GM15510 (cell line): ENCODE data around the gene CACNB4.

Experiments
- POLR2A ChIP-seq: IDR thresholded peaks from 3 replicates; pipeline ENCODE4 v1.6.1; 2011; ENCODE audit warnings: borderline replicate concordance; ENCODE audit not compliant: insufficient read length; ENCODE audit errors: extremely low read depth

Gene CACNB4

DNA sequence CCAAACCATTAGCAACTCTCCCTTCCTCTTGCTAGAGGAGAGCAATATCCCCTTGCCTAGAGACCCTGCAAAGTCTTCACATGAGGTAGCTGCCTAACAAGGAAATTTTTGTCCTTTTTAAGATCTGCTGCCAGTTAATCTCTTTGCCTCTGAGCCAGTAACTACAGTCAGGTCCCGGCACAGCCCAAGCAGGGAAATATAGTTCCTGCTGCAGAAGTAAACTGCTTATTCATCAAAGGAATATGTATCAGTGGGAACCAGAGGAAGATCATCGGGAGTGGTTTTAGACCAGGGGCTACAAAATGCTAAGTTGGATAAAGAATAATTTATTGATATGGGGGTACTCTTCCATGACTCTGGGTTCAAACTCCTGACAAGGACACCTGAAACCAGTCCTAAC lies 30.6 kb downstream of the CACNB4 start:
- TF ChIP-seq POLR2A: no peak

GRCh38 chr2:152067823-152068222 lies 31.0 kb downstream of the CACNB4 start:
- TF ChIP-seq POLR2A: no peak

- TF ChIP-seq POLR2A: no peak
These were observed 32.9 kb downstream of the CACNB4 start for GRCh38 chr2:152065945-152066344.

DNA sequence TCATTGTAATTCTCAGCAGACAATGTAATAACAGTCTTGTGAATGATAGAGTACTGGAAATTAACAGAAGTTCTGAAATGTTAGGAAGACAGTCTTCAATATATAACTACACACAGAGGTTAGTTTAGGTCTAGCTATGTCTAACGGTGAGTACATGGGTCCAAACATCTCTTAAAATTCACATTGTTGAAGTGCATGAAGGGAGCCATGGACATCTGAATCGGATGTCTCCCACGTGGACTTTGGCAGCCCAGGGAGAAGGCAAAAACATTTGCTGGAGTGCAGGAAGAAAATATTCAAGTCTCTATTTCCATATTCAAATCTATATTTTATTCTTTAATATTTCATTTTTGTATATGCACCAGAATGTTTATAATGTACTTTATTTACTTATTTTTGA lies 34.8 kb downstream of the CACNB4 start:
- TF ChIP-seq POLR2A: no peak

- TF ChIP-seq POLR2A: no peak
These were observed 35.4 kb downstream of the CACNB4 start for GRCh38 chr2:152063325-152063924.

DNA sequence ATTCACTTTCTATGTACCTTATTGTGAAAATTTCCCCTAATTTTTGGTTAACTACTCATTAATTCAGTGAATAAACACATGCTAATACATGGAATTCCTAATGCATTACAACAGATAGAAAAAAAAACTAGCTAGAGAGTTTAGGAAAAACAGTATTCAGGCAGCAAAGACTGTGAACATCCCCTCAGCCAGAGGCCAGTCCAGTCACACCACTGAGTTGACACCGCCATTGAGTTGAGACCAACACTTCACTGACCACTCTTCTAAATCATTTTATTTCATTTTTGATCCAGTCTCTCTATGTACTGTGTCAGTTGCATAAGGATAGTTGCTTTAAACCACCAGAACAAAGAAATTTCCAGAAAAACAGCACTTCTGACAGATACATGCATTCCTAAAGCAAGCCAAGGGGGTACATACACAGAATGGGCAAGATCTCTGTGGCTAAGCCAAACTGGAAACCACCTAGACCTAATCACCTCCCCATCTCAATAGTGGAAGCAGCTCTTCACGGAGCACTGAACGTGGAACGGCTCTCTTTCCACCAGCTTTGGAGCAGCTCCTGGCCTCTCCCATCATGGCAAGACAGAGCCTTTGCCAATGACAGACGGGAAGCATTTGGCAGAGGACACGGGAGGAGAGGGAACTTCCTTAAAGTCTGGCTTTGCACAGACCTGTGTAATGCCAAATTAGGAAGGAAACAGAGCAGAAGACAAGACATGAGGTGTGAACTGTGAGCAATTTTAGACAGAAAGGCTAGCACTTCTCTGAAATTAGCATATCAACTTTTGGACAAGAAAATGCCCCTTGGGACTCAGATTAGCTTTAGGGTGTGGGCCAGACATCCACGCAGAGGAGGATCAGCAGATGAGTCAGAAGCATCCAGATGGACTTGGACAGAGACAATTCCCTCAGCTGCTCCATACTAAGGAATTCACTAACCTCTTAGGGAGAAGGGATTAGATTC lies 36.4 kb downstream of the CACNB4 start:
- TF ChIP-seq POLR2A: no peak

DNA sequence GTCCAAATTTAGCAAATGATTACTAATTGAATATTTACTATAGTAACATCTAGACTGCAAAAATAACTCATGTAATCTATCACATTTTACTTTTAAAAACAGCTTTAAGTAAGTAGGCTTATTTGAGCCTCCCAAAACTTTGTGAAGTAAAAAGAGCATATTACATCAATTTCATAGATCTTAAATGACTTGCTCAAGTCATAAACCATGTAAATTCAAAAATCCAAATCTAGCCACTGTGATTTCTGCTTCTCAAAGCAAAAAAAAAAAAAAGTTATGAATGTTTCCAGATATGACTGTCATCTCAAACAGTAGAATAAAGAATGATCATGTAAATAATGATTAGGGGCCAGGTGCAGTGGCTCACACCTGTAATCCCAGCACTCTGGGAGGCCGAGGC lies 37.5 kb downstream of the CACNB4 start:
- no peak for TF ChIP-seq POLR2A

DNA sequence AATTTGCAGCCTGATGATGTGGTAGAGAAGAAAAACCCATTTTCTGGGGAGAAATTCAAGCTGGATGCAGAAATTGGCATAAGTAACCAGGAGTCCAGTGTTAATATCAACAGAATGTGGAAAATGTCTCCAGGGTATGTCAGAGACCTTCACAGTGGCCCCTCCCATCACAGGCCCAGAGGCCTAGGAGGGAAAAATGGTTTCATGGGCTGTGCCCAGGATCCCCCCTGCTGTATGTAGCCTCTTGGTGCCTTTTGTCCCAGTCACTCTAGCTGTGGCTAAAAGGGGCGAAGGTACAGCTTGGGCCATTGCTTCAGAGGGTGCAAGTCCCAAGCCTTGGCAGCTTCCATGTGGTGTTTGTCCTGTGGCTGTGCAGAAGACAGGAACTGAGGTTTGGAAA lies 40.2 kb downstream of the CACNB4 start:
- TF ChIP-seq POLR2A: no peak

- no peak for TF ChIP-seq POLR2A
These were observed 42.4 kb downstream of the CACNB4 start for GRCh38 chr2:152056418-152056817.

GRCh38 chr2:152055366-152056108 lies 43.3 kb downstream of the CACNB4 start:
- no peak for TF ChIP-seq POLR2A

DNA sequence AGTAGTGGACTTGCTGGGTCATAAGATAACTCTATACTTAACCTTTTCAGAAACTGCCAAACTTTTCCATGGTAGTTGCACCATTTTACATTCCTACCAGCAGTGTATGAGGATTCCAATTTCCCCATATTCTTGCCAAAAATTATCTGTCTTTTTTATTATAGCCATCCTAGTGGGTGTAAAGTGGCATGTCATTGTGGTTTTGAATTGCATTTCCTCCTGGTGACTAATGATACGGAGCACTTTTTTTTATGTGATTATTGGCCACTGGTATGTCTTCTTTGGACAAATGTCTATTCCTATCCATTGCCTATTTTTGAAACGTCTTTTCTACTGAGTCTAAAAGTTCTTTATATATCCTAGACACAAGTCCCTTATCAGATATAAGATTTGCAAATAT lies 44.3 kb downstream of the CACNB4 start:
- TF ChIP-seq POLR2A: no peak

DNA sequence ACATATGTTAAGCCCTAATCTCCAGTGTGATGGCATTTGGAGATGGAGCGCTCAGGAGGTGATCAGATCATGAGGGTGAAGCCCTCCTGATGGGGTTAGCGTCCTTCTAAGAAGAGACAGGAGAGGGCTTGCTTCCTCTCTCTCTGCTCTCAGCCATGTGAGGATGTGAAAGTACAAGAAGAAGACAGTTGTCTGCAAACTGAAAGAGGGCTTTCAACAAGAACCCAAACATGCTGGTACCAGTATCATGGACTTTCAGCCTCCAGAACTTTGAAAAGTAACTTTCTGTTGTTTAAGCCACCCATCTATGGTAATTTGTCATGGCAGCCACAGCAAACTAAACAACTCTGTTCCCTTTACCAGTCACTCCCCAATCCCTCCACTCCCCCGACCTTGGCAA lies 47.4 kb downstream of the CACNB4 start:
- no peak for TF ChIP-seq POLR2A

- no peak for TF ChIP-seq POLR2A
These were observed 47.9 kb downstream of the CACNB4 start for GRCh38 chr2:152050915-152051314.

- TF ChIP-seq POLR2A: no peak
These were observed 48.5 kb downstream of the CACNB4 start for GRCh38 chr2:152050341-152050740.

- no peak for TF ChIP-seq POLR2A
These were observed 49.3 kb downstream of the CACNB4 start for GRCh38 chr2:152049541-152049940.
